ENCODE results near the gene CC2D2B. TPM values are rescaled to one million over a fixed set of nuclear protein-coding genes. Genes with fewer than 3 reads are reported as not detected.
"Not testable (repeated sequence)": the region's sequence is repeated elsewhere in the genome, so short reads cannot be mapped to it uniquely, and the experiment has no call there.

CC2D2B gene
- total RNA-seq, 1 donor from 2014 or later = 7.0 TPM

DNA sequence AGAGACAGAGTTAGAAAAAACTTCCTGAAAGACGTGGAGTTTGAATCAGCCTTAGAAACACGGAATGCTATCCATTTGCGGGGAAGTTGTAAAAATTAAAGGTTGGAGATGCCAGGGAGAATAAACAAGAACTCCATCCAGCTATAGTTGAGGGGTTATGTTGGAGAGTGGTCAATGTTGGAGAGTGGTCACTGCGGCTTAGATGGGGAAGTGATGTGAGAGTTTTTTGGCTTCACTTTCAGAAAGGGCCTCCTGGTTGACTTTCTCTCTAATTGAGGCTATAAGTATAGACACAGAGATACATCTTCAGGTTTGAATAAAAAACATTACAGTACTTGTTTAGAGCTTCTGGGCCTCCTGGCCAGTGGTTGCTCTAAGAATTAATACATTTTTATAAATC is 675 bp downstream of the CC2D2B start:
- no peak for DNase-seq (ENCODE audit: low spot score)

DNA sequence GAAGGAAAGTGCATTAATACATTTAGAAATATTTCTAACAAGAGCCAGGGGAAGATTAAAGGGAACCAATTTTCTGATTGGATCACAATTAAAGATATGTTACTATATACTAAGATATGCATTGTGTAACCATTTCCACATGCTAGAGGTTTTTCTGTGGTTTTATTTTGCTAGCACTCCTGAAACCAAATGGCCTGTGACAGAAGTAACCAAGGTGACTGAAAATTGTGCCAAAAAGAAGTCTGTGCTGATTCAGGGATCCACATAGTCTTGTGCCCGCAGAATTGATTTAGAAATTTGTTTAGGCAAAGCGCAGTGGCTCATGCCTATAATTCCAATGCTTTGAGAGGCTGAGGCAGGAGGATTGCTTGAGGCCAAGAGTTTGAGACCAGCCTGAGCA is 1.8 kb downstream of the CC2D2B start:
- no peak for DNase-seq (ENCODE audit: low spot score)

DNA sequence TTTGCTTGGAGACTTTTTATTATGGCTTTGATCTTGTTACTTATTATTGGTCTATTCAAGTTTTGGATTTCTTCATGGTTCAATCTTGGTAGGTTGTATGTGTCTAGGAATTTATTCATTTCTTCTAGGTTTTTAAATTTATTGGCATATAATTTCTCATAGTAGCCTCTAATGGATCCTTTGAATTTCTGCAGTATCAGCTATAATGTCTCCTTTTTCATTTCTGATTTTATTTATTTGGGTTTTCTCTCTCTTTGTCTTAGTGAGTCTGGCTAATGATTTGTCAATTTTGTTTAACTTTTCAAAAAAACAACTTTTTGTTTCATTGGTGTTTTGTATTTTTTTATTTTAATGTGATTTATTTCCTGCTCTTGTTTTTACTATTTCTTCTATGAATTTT is 8.3 kb downstream of the CC2D2B start:
- not testable (repeated sequence) for DNase-seq (ENCODE audit: low spot score)

DNA sequence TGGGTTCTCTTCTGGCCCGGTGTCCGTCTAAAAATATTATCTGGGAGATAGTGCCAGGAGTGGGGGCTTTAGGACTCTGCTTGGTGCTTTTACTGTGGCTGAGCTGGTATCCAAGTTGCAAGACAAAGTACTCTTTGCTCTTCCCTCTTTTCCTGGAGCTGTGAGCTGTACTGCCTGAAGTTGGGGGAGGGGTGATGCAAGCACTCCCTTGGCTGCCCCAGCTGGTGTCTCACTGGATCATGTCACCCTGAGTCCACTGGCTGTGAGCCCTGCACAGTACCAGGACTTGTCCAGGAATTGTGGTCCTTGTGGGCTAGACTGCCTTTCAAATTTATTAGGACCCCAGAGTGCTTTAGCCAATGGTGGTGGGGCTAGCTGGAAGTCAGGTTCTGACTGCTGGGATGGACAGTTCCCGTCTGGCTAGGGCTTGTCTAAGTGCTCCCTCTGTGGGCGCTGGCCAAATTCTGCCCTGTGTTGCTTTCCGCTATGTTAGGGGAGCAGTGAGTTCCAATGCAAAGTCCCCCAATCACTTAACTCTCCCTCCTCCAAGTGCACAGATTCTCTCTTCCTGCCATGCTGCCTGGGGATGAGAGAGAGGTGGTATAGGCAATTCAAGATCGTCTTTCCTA is 13.1 kb downstream of the CC2D2B start:
- DNase-seq (ENCODE audit: low spot score) = no peak

DNA sequence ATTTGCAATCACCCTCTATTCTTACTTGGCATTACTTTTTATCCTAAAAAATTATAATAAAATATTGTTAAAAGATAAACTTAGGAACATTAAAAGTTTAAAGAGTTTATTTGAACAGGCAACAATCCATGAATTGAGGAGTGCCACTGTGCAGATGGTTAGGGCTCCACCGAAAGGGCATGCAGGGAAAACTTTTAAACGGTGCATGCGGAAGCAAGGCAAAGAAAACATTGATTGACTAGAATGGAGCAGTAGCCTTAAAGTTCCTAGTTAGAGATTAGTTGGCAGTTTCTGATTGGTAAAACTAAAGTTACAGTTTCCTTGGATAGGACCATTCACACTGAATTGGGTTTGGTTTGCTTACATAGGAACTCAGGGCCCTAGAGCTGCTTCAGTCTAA is 17.3 kb downstream of the CC2D2B start:
- DNase-seq (ENCODE audit: low spot score) = no peak

DNA sequence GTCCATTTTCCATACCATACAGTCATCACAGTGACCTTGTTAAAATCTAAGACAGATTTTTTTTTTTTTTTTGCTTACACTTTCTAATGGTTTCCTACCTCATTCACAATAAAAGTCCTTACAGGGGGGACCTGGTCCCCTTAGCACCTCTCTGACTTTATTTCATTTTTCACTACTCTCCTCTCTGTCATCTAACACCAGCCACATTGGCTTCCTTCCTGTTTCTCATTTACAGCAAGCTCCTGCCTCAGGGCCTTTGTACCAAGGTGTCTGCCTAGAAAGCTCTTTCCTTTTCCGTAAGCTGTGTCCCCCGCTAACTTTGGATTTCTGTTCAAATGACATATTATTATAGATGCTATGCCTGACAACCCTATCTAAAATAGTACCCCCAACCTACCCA is 27.7 kb downstream of the CC2D2B start:
- no peak for DNase-seq (ENCODE audit: low spot score)

DNA sequence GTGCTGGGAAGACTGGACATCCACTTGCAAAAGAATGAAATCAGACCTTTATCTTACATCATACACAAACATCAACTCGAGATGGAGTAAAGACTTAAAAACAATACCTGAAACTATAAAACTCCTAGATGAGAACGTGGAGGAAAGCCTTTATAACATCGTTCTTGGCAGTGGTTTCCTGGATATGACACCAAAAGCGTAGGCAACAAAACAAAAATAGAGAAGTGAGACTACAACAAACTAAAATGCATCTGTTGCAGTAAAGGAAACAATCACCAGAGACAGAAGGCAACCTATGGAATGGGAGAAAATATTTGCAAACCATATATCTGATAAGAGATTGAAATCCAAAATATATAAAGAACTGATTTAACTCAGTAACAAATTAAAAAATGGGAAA is 33.3 kb downstream of the CC2D2B start:
- no peak for DNase-seq (ENCODE audit: low spot score)

DNA sequence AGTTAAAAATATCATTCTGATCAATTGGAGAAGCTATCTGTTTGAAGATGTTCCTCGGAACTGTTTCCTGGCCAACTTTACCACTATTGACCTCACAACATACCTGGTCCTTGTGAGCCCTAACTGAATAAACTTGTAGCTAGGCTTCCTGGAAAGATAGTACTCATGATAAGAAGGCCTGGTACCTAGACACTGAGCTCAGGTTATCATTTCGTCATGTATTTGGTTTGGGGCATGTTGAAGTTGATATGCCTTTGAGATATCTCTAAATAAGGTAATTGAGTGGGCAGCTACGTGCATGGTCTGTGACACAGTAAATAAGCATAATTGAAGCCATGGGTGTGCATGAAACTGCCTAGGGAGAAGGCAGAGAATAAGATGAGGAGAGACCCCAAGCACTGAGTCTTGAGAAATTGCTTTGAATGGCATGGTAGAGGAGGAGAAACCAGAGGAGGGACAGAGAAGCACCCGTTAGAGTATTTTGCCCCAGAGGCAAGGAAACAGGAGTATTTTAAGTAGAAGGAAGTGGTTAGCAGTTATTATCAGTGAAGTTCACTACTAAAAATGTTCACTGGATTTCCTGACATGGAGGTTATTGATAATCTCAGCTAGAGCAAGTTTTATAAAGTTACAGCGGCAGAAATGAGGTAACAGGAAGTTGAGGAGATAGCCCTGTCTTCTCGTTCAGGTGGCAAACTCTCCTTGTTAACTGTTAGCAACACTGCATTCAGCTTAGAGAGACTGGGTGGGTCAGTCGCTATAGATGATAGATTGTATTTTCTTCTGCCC is 55.6 kb downstream of the CC2D2B start:
- no peak for DNase-seq (ENCODE audit: low spot score)

DNA sequence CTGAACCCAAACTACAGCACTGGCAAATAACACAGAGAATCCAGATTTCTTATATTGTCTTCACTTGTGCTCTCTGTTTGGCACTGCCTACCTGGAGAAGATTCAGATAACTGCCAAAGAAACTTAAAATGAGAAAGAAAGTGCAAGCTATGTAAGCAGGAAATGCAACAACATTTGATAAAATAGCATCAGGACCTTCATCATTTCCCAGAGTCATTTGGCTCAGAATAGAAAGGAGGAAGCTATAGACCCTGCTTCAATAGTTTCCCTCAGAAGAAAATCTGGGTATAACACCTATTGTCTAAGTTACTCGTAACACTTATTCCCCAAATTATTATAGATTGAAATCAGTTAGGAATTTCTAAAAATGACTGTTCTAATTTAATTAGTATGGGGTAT is 56.2 kb downstream of the CC2D2B start:
- no peak for DNase-seq (ENCODE audit: low spot score)

DNA sequence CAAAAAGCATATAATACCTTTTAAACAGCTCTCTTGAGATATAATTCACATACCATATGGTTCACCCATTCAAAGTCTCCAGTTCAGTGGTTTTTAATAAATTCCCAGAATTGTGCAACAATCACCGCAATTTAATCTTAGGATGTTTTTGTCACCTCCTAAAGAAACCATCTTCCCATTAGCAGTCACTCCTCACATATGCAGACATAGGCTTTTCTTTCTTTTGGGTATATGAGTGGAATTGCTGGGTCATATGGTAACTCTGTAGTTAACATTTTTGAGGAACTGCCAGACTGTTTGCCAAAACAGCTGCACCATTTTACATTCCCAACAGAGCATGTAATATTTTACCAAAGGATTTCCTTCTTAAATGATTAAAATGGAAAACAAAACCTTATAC is 57.0 kb downstream of the CC2D2B start:
- no peak for DNase-seq (ENCODE audit: low spot score)

DNA sequence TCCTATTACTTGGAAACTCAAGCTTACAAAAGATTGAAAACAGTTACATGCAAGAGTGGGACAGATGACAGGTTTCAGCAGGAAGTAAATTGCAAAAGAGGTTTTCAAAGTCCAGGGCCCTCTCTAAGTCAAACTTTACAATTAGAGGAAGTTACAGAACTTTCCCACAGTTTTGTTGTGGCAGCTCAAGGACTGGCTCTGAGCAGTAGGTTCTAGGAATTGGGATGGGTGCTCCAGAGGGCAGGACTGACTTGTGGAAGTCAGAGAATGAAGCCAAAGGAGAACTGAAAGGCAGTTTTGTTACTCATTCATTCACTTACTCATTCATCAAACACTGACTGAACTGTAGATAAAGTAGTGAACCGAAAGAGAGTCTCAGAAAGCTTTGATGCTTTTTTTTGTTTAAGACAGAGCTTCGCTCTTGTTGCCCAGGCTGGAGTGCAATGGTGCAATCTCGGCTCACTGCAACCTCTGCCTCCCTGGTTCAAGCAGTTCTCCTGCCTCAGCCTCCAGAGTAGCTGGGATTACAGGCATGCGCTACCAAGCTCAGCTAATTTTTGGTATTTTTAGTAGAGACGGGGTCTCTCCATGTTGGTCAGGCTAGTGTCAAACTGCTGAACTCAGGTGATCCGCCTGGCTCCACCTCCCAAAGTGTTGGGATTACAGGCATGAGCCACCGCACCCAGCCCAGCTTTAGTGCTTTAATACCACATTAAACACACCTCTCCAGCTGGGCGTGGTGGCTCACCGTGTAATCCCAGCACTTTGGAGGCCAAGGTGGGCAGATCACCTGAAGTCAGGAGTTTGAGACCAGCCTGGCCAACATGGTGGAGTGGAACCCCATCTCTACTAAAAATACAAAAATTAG is 68.8 kb downstream of the CC2D2B start:
- no peak for DNase-seq (ENCODE audit: low spot score)

DNA sequence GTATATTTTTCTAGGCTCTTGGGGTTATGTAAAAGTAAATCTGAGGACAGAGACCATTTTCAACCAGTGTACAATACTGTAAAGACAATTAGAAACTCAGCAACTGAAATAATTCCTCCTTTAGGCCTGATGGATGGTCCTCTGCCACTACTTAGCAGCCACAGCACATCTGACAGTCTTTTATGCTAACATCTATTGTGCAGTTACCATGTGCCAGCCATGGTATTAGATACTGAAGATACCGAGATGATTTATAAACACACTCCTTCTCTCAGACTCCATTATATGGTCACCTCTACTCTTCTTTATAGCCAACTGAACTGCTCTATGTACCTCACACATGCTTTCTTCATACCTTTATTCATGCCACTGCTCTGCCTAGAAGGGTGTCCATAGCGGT is 74.4 kb downstream of the CC2D2B start:
- DNase-seq (ENCODE audit: low spot score) = no peak

DNA sequence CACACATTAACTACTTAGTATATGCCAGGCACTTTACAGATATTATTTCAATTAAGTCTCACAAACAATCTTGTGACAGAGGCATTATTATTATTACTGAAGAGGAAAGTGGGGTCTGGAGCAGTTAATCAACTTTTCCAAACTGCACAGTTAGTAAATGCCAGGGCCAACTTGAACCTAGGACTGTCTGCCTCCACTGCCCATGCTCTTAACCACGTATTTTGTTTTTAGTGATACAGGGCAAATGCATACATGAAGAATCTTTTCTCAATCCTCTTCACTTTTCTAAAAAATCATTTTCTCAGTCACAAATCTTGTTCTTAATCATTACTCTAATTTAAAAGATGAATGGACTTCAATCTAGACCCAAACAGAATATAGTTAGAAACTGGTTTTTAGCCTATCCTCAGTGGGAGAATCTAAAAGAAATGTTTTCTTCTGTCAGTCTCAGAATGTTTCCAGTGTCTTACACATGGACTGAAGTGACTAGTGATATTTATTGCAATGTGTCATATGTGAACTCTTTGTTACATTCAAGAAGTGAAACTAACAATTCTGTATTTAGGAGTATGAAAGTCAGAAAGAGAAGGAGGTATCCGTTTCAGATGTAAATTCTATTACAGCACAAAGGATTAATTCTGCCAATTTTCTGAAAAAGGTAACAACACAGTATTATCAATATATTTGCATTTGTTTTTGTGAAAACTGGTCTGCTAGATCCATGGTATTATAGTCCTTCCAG is 80.1 kb downstream of the CC2D2B start:
- no peak for DNase-seq (ENCODE audit: low spot score)

DNA sequence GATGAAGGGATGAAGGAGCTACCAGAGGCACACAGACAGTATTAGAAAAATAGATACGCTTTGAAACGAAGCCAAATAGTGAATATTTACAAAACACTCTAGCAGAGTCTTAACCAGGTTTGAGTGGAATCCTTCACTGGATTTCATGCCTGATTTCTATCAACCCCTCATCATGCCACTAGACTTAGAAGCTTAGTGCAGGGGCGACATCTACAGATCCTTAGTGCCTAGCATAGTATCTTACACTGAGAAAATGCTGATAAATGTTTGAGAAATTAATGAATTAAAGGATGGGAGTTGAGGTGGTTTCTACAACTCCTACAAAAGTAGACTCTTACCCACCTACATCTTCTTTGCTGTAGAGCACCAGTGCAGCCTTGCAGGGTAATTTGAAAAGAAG is 80.9 kb downstream of the CC2D2B start:
- DNase-seq (ENCODE audit: low spot score) = no peak

DNA sequence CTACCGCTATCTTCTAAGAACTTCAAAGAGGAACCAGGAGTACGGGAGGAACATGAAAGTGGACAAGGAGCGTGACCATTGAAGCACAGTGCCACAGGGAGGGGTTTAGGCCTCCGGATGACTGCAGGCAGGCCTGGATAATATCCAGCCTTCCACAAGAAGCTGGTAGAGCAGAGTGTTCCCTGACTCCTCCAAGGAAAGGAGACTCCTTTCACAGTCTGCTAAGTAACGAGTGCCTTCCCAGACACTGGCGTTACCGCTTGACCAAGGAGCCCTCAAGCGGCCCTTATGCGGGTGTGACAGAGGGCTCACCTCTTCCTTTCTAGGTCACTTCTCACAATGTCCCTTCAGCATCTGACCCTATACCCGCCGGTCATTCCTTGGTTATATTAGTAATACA is 86.6 kb downstream of the CC2D2B start:
- not testable (repeated sequence) for DNase-seq (ENCODE audit: low spot score)

DNA sequence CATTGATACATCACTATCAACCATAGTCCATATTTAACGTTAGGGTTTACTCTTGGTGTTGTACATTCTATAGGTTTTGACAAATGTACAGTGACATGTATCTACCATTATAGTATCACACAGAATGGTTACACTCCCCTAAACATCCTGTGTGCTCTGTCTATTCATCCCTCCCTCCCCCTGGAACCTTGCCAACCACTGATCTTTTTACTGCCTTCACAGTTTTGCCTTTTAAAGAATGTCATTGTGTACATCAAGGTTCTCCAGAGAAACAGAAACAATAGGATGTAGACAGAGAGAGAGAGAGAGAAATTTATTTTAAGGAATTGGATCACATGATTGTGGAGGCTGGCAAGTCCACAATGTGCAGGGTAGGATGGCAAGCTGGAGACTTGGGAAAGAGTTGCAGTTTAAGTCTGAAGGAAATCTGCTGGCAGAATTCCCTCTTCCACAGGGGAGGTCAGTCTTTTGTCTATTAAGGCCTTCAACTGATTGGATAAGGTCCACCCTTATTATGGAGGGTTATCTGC is 90.5 kb downstream of the CC2D2B start:
- no peak for DNase-seq (ENCODE audit: low spot score)

DNA sequence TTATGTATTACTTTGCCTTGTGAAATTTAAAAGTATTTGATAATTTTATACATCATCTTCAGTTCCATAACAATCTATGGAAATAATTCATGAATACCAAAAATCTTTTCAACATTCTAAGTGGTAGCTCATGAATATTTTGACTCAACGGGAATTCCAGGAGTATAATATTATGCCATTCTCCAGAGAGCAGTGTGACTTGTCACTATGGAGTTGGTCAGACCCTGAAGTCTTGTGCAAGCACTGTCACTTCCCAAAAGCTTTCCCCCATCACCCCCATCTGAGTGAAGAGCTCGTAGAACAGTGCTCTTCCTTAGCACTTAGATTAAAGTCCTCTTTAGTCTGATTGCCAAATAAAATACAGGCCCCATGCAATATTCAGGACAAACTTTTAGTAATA is 106.2 kb downstream of the CC2D2B start:
- no peak for DNase-seq (ENCODE audit: low spot score)

DNA sequence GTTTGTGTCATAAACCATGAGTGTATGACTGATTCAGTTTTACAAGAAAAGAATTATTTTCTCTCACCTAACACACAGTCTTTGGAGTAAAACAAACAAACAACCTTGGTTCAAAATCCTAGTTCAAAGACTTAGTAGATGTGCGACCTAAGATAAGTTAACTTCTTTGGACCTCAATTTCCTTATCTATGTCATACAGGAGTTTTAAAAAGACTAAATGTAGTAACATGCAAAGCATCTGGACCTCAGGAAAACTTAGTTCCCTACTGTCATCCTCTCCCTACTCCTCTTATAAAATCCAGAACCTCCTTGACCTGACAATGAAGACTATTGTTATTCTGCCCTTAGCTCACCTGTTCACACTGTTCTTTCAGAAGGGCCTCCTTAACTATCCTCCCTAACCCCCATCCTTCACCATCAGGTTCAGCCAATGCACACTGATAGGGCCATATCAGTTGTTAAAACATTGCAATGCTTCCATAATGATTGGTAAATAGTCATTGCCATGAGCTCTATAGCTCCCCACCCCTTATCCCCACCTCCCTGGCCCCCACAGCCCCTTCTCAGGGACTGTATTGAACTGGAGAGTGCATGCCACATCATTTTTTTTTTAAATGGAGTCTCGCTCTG is 106.8 kb downstream of the CC2D2B start:
- no peak for DNase-seq (ENCODE audit: low spot score)

DNA sequence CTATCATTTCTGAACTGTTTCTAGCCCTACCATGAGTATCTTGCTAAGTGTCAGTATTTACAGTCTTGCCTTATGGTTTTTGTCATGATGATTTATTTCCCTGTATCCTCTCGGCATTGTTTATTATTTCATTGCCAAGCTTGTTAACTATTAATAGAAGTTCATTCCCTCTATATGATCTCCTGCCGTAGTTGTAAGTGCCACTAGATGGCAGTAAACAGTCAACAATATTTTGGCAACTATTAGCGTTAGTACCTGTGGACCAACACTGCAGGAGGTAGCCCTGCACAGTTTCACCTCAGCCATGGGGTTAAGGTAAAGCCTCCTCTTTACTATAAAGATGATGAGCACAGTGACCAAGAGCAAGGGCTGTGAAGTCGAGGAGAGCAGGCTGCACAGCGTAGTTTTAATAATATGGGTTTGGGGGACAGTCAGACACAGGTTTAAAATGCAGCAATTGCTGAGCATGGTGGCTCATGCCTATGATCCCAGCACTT is 109.5 kb downstream of the CC2D2B start:
- DNase-seq (ENCODE audit: low spot score) = no peak

DNA sequence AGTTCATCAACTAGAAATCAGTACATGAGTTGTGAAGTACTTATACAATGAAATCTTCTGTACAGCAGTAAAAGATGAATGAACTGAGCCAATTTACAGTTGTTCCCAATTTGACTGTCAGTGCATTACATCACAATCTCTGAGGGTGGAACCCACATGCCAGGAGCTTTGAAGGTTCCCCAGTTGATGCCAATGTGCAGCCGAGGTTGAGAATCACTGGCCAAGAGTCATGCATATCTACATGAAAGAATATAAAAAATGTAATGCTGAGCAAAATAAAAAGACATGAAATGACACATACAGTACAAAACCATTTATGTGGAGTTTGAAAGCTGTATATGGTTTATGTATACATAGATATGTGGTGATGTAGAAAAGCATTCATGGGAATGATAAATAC is 113.6 kb downstream of the CC2D2B start:
- DNase-seq (ENCODE audit: low spot score) = no peak

DNA sequence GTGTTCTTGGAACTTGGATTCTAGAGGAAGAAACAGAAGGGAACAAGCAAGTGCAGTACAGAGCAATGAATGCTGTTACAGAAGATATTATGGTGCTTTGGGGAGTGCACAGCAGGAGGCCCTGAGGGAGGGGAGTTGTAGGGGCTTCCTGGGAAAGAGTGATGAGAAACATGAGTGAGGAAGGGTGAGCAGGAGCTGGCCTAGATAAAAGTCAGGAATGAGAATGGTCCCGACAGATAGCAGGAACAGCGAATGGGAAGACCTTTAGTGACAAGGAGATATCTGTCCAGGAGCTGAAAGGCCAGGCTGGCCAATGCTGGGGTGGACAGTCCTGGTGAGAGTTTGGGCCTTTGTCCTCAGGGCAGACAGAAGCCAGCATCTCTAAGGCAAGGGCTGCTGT is 115.0 kb downstream of the CC2D2B start:
- no peak for DNase-seq (ENCODE audit: low spot score)

All from ureter (tissue), 1 donor.